ENCODE data around the gene PPT2.
"Not testable (repeated sequence)": the region's sequence is repeated elsewhere in the genome, so short reads cannot be mapped to it uniquely, and the experiment has no call there.

The PPT2 gene

DNA sequence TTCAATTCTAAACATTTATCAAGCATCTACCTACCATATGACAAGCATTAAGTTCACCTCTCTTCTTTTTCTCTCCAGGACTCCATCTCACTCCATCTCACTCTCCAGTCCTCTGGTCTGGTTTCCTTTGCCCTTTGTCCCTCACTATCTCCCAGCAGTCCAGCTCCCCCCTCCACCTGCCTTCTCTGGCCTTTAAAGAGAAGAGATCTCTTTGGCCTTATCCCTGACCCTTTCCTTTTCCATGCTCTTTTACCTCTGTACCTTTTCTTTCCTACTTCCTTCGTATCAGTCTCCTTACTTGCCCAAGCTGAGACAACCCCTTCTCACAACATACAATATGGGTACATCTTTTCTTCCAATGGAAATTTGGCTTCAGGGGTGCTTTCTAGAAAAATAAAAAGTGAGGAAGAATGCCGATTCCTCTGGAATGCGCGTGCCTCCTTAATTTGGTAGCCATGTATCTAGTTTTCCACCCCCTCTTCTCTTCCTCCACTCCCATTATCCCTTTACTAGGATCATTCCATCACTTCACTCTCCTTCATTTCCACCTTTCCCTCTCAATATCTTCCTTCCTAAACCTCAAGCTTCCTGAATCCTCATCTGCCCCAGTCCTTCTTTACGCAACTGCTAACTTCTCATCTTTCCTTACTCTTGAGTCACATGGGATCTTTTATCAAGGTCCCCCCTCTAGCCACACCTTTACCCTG is 22.7 kb downstream of the PPT2 start:
- DNase-seq (ENCODE audit: low spot score) = no peak

DNA sequence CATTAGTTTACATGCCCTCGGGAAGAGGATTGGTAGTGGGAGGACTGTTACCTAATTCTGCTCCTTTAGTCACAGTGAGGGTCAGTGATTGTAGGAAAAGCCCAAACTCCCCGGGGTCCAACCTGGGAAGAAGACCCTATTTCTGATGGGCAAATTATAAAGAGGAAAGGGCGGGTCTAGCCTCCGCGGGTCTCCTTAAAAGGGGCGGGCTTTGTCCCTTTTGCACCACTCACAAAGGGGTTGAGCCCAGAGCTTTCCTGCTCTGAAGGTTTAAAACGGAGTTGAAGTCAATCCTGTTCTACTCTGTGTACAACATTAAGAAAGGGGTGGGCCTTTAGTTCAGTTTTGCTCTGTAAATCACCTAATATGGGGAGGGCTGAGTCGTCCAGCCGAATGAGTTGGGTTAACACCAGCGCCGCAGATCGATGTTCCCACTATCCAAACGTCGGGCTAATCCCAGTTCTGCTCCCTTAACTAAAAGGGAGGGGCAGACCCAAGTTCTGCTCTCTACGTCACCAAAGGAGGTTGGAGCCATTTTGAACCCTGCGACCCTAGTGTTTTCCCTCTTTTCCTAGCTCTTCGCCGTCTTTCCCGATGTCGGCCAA is 23.3 kb downstream of the PPT2 start:
- DNase-seq (ENCODE audit: low spot score) = no peak

DNA sequence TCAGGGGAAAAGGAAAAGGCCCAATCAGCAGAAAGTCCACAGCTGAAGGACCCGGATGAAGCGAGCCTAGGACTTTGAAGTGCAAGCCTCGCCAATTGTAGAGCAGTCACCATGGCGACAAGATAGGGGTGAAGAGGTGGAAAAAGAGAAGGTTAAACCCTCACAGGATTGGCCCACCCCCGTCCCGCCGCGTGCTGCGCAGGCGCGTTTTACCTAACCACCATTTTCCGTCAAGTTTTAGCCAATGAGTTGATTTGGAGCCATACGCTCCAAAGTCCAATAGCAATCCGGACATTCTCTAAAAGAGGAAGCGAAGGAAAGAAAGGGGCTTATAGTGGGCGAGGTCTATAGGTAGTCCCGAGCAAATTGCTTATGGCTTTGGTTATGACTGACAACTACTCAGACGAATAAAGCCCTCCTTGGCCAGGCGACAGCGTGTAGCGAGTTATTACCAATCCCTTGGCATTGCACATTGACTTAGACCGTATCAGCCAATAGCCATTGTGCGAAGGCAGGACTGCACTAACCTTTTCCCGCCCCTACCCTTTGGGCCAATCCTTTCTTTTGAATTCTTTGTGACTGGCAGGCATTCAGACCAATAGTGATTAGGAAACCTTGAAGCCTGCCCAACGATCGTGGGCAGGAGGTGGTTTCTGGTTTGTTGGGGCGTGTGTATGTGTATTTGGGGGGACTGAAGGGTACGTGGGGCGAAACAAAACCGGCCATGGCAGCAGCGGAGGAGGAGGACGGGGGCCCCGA is 24.0 kb downstream of the PPT2 start, which contains the start of gene RNF5:
Gene RNF5 (plus strand): TSS at position 618 of the 759 bp plus-strand sequence. CDS start 107 bp downstream, at position 725.
- peak; percentile 96 for DNase-seq (ENCODE audit: low spot score)

DNA sequence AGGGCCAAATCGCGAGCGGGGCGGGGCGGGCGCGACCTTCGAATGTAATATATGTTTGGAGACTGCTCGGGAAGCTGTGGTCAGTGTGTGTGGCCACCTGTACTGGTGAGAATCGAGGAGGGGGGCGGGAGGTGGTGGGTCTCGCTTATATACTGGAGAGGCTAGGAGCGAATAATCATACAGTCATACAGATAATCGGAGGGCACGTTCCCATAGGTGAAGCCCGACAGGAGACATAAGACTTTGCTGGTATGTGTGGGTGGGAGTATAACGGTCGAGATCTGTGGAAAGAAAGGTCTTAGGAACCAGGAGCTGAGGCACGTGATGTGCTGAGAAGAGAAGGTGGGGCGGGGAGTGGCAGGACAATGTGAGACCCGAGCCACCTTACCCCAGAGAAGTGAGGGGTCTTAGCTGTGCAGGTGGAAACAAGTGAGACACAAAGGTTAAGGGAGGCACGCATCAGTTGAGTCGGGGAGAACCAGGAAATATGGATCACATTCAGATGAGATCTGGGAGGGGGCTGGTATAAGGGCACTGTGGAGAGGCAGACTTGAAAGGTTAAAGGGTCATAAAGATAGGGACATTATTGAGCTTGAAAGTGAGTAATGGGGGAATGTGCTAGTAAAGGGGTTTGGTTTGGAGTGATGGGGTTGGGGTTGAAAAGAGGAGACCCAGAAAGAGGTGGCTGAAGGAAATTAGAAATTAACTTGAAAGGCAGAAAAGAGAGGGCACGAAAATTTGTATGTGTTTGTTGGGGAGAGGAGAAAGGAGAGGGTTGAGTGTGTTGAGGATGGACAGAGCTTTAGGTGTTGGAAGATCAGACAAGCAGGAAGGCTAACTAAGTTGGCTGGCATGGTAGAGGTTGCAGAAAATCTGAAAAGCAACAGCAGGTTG is 24.9 kb downstream of the PPT2 start:
- DNase-seq (ENCODE audit: low spot score) = peak; percentile 62

DNA sequence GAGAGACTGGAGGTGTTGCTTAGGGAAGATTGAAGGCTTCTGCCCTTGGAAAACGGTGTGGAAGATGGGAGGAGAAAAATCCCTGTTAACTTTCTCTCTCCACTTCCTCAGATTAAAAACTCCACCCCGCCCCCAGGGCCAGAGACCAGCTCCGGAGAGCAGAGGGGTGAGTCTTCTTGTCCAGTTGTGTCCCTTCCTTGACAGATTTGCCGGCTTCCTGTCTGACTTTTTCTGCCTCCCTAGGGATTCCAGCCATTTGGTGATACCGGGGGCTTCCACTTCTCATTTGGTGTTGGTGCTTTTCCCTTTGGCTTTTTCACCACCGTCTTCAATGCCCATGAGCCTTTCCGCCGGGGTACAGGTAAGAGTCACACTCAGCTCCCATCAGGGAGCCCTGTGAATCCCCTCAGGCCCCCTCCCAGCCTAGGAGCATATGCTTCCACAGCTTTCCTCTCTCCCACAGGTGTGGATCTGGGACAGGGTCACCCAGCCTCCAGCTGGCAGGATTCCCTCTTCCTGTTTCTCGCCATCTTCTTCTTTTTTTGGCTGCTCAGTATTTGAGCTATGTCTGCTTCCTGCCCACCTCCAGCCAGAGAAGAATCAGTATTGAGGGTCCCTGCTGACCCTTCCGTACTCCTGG is 25.9 kb downstream of the PPT2 start:
- DNase-seq (ENCODE audit: low spot score) = no peak

DNA sequence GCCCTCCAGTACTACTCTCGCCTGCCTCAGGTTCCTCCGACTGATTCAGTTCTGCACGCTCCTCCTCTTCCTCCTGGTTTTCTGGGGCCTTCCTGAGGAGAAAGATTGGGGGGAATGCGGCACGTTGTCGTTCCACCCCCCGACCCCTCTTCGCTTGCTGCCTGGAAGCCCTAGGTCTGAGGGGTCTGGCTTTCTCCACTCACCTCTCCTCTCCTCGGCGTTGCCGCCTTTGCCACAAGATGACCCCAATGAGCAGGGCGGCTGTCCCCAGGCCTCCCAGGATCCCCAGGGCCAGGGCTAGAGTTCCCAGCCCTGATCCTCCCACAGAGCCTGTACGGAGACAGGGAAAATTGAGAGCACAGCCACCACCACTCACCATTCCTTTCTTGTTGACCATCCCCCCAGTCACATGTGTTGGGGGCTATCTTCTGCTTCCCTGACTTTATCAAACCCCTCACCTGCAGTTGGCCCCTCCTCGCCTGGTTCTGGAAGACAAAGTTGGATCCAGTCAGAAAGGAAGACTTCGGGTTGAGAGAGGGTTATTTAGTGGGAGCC is 27.3 kb downstream of the PPT2 start:
- no peak for DNase-seq (ENCODE audit: low spot score)

DNA sequence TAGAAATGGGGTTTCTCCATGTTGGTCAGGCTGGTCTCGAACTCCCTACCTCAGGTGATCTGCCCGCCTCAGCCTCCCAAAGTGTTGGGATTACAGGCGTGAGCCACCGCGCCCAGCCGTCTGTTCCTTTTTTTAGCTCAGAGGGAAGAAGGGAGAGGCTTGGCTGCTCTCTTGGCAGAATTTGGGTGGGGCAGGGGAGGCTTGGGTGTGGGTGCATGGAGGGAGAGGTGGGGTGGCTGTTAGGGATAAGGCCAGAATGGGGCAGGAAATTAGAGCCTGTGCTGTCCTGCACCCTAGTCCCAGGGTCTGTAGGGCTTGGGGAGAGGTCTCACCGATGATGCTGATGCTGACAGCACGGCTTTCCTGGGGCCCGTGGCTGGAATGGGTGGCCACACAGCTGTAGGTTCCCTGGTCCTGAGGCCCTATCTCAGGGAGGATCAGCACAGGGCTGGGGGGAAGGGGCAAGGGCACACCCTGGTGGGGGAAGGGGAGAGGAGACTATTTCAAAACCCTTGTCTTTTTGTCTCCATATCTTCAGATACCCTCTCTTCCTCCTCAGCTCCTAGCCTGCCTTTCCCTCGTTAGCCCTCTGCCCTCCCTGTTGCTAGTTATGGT is 28.1 kb downstream of the PPT2 start:
- DNase-seq (ENCODE audit: low spot score) = no peak

DNA sequence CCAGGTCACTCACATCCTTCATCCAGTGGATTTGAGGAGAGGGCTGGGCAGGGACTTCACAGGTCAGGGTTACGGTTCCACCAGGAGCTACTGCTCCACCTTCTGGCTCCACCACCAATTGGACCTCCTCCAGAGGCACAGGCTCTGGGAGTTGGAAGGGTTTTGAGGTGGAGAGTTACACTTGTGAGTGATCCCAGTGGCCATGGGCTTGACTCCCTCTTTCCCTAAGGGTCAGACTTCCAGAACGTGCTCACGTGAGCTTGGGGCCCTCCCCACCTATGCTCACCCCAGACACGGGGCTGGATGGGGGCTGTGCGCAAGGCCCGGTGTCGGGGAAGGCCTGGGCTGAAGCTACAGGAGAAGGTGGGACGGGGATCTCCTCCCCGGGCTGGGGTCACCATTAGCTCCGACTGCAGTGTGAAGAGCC is 28.6 kb downstream of the PPT2 start:
- DNase-seq (ENCODE audit: low spot score) = no peak

DNA sequence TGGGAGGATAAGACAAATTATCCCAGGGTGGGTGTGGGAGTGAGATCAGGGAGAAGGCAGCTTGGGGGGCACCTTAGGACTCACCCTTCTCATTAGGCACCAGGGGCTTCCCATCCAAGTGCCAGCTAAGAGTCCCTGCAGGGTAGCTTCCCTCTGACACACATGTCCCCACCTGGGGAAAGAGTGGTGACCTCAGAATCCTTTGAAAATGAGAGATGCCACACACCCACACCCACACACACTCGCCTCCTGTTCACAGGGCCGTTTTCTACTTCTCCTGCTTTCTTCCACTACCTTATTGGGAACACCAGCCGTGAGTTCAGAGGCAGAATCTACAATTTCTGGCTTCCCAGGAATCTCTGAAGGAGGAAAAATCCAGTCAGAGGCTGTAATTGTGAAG is 29.1 kb downstream of the PPT2 start:
- DNase-seq (ENCODE audit: low spot score) = no peak

DNA sequence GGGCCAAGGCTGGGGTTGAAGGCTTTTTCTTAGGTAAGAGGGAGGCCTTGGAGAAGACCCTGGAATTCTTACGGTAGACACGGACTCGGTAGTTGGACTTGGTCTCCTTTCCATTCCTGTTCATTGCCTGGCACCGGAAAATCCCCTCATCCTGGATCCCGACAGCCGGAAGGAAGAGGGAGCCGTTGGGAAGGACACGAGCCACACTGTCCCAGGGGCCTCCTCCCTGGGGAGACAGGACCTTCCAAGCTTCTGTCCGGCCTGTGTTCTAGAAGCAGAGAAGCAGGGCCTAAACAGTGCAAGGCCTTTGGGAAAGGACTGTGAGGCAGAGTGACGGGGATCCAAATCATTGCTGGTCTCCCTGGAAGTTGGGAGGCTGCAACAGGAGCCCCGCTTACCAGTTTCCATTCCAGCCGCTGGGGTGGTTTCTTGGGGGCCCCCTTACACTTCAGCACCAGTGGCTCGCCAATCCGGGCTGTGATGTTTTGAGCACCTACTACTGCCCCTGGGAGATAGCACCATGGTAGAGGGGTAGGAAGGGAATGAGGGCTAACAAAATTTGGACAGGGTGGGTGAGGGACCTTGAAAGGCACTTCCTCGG is 29.6 kb downstream of the PPT2 start:
- no peak for DNase-seq (ENCODE audit: low spot score)

DNA sequence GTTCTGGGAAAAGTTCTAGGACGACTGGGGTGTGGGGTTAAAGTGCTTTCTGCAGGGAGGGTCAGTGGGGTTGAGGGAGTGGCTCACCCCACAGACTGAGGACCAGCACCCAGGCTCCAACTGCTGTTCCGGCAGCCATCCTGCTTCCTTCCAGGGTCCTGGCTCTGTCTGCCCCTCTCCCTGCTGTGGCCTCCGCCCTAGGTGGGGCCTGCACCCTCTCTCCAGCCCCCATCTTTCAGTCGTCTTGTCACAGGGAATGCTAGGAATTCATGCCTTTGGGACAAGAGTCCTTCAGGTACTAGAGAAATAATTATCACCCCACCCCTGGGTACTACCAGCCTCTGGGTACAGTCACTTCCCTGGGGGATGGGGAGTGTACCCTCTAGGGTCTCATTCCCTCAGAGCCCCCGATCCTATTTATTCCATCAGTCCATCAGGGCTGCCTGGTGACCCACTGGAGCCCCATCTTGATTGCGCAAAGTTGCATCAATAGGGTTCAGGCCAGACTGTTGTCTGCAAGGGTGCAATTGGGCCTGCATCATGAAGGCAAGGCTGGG is 30.2 kb downstream of the PPT2 start, which contains the start of gene AGER:
Gene AGER (minus strand): TSS at position 170 of the 557 bp plus-strand sequence. CDS start 31 bp downstream, at position 139.
- DNase-seq (ENCODE audit: low spot score) = no peak

DNA sequence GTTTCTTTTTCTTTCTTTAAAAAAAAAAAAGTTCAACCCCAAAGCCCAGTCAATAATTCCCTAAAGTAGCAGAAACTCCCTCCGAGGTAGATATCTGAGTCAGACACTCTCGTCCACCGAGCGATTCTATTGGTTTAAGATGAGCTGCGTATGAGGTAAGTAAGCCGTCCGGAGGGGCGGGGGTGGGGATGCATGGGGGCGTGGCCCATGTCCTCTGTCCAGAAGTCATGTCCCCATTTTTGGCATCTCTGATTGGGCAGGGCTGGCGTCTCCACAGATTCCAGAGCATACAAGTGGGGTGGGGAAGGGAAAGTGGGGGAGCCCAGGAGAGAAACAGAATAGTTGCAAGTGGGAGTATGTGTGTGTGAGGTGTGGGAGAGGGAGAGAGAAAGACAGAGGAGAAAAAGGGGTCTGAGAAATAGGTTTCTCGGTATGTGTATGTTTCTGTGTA is 31.8 kb downstream of the PPT2 start:
- not testable (repeated sequence) for DNase-seq (ENCODE audit: low spot score)

DNA sequence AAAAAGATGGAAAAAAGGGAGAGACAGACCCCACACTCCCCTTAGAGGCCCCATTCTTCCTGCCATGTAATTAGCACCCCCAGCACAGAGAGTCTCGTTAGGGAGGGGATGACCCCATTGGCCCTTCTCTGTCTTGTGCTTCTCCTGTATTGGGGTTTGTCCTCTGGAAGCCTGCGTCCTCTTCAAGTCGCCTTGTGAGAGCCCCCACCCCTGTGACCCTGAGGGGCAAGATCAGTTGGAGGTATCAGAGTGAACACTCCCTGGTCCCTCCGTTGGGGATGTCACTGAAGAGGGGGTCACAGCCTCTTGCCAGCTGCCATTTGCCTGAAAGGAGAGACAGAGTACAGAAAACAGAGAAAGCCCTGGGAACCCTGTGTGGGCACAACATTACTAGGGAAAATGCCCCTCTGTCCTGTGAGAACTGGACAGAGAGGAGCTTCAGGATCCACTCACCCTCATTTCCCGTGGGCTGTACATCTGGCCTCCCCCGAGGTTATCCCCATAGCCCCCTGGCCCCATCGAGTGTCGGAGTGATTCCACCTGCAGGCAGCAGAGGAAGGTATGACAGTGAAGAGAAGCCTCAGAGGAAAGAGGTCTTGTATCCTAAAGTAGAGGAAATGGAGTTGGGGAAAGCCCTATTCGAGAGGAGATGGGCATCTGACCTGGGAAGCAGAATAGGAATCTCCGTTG is 32.4 kb downstream of the PPT2 start:
- DNase-seq (ENCODE audit: low spot score) = not testable (repeated sequence)

DNA sequence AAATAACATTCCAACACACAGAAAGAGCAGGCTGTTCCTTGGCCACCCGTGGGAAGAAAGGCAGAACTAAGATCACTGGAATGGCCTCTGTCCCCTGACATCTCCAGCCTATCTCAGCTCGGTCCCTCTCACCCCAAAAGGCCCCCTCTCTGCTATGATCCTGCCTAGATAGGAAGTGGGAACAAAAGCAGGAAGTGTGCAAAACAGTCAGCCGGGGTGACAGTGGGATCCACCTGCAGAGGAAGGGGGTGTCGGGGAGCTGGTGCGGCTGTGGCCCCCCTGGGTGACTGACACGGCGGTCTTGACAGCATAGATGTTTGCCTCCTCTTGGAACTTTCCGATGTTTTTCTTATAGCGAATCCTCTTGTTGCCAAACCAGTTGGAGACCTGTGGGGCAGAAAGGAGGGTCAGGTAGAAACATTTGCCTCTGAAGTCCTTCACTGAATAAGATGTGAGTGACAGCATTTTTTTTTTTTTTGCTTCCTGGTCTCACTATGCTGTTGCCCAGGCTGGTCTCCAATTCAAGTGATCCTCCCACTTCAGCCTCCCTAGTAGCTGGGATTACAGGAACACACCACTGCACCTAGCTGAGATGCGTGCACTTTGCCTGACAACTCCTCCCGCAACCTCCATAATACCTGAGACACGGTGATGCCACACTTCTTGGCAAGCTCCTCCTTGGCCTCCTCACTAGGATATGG is 33.2 kb downstream of the PPT2 start:
- no peak for DNase-seq (ENCODE audit: low spot score)

DNA sequence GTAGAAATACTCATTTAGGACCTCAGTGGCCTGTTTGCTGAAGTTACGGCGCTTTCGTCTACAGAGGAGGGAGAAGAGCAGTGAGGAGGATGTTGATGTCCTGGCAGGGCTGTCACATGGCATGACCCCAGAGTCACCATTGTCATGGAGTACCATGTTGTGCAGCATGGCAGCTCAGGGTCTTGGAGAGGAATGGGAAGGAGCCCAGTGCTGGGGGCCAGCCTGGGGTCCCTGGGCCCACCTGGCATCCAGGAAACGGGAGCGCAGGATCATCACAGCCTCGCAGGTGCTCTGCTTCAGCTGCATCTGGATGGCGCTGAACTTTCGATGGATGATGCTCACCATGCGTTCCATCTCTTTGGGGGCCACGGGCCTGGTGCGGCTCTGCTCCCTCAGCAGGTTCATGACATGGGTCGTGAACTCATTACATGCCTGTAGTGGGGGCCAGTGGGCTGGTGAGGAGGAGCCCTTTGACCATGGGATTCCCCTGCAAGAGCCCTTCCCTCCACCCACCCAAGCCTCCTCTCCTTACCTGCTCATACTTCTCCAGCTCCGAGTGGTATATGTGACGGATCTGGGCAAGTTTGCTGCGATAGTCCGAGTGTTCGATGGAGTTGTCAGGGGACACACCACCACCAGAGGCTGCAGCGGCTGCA is 33.9 kb downstream of the PPT2 start:
- DNase-seq (ENCODE audit: low spot score) = not testable (repeated sequence)

DNA sequence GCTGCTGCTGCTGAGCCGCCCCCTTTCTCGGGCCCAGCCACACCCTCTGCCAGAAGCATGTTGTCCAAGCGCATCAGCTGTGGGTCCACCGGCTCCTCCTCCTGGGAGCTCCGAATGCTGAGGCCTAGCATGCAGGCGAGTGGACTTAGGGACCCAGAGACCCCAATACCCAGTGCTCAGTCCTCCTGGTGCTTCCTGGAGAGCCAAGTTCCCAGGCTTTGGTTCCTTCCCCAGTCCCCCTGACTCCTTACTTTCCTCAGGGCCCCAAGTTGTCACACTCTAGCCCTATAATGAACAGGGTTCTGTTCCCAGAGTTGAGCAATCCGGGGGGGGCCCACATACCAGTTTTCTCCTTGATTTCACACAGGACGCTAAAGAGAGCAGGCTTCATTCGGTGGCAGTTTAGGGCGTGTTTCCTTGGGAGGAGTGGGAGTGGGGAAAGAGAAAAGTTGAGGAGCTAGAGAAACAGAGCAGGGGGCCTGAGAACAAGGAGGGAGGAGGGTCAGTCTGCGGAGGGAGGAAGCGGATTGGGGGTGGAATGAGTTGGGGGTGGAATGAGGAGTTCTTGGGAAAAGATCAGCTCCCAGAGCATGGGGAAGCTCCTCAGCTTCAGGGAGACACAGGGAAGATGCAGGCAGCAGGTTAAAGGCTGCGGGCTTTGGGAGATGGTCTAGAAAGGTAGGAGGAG is 34.6 kb downstream of the PPT2 start:
- DNase-seq (ENCODE audit: low spot score) = no peak

DNA sequence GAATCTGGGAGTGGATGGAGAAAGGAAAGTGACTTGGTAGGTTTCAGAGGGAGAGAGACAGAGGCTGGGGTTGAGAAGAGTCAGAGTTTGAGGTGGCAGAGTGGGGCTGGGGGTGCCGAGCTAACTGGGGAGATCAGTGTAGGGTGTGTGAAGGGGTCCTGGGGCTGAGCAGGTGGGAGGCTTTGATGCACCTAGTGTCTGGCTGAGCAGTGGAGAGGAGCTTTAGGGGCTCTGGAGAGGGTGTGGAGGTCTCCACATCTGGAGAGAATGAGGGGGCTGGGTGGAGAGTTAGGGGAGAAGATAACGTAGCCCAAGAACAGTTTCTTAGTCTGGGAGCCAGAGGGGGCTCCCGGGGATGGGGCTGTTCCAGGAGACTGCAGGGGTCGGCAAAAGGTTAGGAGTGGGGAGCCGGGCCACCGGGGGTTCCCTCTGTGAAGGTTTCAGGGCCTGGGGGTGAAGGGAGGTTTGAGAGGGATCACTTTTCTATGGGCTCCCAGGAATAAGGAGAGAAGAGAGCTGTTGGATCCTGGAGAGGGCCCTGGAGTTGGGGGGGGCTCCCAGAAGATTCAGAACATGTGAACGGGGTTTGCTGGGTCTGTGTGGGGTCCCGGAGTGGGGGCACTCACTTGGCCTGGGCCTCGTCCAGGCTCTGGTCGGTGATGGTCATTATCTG is 35.3 kb downstream of the PPT2 start:
- no peak for DNase-seq (ENCODE audit: low spot score)

All from left forelimb (tissue), 1 donor.